ENCODE data around the gene GJD3.
"Not testable (repeated sequence)": the region's sequence is repeated elsewhere in the genome, so short reads cannot be mapped to it uniquely, and the experiment has no call there.

The GJD3 gene

DNA sequence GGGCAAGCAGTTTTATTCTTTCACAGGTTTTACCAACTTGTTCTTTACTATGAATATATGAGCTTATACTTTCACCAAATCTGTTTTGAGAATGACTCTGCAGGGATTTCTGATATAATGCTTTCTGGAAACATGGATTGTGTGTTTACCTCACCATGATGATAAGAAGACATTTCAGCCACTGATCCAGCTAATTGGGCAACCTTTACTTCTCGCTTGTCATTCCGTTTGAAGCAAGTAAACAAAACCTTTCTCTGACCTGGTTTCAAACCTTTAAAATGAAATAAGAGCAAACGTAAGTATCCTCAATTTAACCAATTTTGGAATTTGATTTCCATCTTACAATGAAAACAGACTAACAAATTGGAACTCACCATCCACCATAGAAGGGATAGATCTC is 39.5 kb upstream of the GJD3 start:
- DNase-seq (ENCODE audit: low read depth): no peak
- no peak overlapping the region for H3K4me3 ChIP-seq (ENCODE audit: low read depth, low read length)
- TF ChIP-seq, protein P1, sequence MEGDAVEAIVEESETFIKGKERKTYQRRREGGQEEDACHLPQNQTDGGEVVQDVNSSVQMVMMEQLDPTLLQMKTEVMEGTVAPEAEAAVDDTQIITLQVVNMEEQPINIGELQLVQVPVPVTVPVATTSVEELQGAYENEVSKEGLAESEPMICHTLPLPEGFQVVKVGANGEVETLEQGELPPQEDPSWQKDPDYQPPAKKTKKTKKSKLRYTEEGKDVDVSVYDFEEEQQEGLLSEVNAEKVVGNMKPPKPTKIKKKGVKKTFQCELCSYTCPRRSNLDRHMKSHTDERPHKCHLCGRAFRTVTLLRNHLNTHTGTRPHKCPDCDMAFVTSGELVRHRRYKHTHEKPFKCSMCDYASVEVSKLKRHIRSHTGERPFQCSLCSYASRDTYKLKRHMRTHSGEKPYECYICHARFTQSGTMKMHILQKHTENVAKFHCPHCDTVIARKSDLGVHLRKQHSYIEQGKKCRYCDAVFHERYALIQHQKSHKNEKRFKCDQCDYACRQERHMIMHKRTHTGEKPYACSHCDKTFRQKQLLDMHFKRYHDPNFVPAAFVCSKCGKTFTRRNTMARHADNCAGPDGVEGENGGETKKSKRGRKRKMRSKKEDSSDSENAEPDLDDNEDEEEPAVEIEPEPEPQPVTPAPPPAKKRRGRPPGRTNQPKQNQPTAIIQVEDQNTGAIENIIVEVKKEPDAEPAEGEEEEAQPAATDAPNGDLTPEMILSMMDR (IDR thresholded peaks at IDR 0.05; ENCODE audit: low read depth, low read length, missing control alignments): no peak
- in situ Hi-C loops (cut with HindIII; ENCODE audit: low sequenced_read_pairs): no loop called here

- no peak for DNase-seq (ENCODE audit: low read depth)
- H3K4me3 ChIP-seq (ENCODE audit: low read depth, low read length): no peak overlapping the region
- TF ChIP-seq, protein P1 (IDR thresholded peaks at IDR 0.05; ENCODE audit: low read depth, low read length, missing control alignments): no peak
- in situ Hi-C loops (cut with HindIII; ENCODE audit: low sequenced_read_pairs): no loop called here
Observed at GRCh38 chr17:40402668-40403067, 38.1 kb upstream of the GJD3 start.

- peak; percentile 53 for DNase-seq (ENCODE audit: low read depth)
Observed at GRCh38 chr17:40399185-40399584, 34.6 kb upstream of the GJD3 start.

GRCh38 chr17:40386555-40386954 is 22.0 kb upstream of the GJD3 start:
- DNase-seq (ENCODE audit: low read depth); H3K4me3 ChIP-seq (ENCODE audit: low read depth, low read length); in situ Hi-C loops (cut with HindIII; ENCODE audit: low sequenced_read_pairs): not testable (repeated sequence)

More at GRCh38 chr17:40399185-40399584, 34.6 kb upstream of the GJD3 start:
- H3K4me3 ChIP-seq (ENCODE audit: low read depth, low read length): no peak overlapping the region
- in situ Hi-C loops (cut with HindIII; ENCODE audit: low sequenced_read_pairs): no loop called here
- TF ChIP-seq, protein P1 (IDR thresholded peaks at IDR 0.05; ENCODE audit: low read depth, low read length, missing control alignments): peak; percentile 50

GRCh38 chr17:40382251-40382650 is 17.7 kb upstream of the GJD3 start:
- no peak overlapping the region for H3K4me3 ChIP-seq (ENCODE audit: low read depth, low read length)
- no peak for DNase-seq (ENCODE audit: low read depth)
- in situ Hi-C loops (cut with HindIII; ENCODE audit: low sequenced_read_pairs): no loop called here
- TF ChIP-seq, protein P1 (IDR thresholded peaks at IDR 0.05; ENCODE audit: low read depth, low read length, missing control alignments): no peak

GRCh38 chr17:40378966-40379365 is 14.4 kb upstream of the GJD3 start:
- DNase-seq (ENCODE audit: low read depth): no peak
- TF ChIP-seq, protein P1 (IDR thresholded peaks at IDR 0.05; ENCODE audit: low read depth, low read length, missing control alignments): no peak
- in situ Hi-C loops (cut with HindIII; ENCODE audit: low sequenced_read_pairs): no loop called here
- H3K4me3 ChIP-seq (ENCODE audit: low read depth, low read length): no peak overlapping the region

DNA sequence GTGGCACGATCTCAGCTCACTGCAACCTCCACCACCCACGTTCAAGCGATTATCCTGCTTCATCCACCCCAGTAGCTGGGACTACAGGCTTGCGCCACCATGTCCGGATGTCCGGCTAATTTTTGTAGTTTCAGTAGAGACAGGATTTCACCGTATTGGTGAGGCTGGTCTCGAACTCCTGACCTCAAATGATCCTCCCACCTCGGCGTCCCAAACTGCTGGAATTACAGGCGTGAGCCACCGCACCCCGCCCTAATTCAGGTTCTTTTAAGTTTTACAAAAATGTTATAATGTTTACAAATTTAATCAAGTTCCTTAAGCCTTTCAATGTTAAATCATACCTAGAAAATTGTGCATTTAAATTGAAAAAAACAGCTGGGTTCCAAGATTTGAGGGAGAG is 13.3 kb upstream of the GJD3 start:
- no peak for DNase-seq (ENCODE audit: low read depth)
- TF ChIP-seq, protein P1 (IDR thresholded peaks at IDR 0.05; ENCODE audit: low read depth, low read length, missing control alignments): no peak
- H3K4me3 ChIP-seq (ENCODE audit: low read depth, low read length): no peak overlapping the region
- in situ Hi-C loops (cut with HindIII; ENCODE audit: low sequenced_read_pairs): no loop called here

- DNase-seq (ENCODE audit: low read depth); H3K4me3 ChIP-seq (ENCODE audit: low read depth, low read length); in situ Hi-C loops (cut with HindIII; ENCODE audit: low sequenced_read_pairs): not testable (repeated sequence)
Observed at GRCh38 chr17:40376541-40376940, 12.0 kb upstream of the GJD3 start.

DNA sequence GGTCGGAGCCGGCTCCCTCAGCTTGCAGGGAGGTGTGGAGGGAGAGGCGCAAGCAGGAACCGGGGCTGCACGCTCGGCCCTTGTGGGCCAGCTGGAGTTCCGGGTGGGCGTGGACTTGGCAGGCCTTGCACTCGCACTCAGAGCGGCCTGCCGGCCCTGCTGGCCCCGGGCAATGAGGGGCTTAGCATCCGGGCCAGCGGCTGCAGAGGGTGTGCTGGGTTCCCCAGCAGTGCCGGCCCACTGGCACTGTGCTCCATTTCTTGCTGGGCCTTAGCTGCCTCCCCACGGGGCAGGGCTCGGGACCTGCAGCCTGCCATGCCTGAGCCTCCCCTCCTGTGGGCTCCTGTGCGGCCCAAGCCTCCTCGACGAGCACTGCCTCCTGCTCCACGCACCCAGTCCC is 11.2 kb upstream of the GJD3 start:
- in situ Hi-C loops (cut with HindIII; ENCODE audit: low sequenced_read_pairs); H3K4me3 ChIP-seq (ENCODE audit: low read depth, low read length); DNase-seq (ENCODE audit: low read depth): not testable (repeated sequence)
